SW 1271 (cell line): Measurements from ENCODE around the gene KCTD11.

Source experiments
- DNase-seq, 2 experiments: peaks; one replicate each; lab custom pipeline; 2025; lab: John Stamatoyannopoulos, UW

The KCTD11 gene

DNA sequence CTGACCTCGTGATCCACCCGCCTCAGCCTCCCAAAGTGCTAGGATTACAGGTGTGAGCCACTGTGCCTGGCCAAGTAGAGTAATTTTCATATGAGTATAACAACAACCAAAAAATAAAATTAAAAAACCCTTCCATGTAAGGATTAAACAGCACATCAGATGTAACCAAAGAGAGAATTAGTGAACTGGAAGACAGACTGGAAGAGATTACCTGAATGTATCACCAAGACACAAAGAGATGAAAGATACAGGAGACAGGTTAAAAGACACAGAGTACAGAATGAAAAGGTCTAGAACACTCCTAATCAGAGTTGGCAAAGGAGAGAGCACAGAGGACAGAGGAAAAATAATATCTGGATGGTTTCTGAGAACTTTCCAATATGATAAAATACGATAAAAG, 27.2 kb downstream of the KCTD11 start:
- no peak for DNase-seq

DNA sequence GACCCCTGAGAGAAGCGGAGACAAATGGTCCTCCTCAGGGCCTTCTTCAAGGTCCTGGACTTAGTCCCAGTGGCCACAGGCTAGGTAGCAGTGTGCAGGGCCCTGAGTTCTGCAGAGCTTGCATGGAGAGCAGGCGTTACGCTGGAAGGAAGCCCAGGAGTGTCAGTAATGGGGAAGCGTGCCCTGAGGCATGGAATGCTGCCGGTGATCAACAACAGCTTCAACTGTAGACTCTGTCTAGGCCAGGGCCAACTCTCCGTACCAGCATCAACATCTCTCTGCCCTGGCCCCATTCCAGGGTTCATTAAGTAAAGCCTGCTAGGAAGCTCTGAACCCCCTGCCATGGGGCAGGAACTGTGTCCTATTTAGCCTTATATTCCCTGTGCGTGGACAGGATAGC, 28.4 kb downstream of the KCTD11 start:
- DNase-seq, result no peak

DNA sequence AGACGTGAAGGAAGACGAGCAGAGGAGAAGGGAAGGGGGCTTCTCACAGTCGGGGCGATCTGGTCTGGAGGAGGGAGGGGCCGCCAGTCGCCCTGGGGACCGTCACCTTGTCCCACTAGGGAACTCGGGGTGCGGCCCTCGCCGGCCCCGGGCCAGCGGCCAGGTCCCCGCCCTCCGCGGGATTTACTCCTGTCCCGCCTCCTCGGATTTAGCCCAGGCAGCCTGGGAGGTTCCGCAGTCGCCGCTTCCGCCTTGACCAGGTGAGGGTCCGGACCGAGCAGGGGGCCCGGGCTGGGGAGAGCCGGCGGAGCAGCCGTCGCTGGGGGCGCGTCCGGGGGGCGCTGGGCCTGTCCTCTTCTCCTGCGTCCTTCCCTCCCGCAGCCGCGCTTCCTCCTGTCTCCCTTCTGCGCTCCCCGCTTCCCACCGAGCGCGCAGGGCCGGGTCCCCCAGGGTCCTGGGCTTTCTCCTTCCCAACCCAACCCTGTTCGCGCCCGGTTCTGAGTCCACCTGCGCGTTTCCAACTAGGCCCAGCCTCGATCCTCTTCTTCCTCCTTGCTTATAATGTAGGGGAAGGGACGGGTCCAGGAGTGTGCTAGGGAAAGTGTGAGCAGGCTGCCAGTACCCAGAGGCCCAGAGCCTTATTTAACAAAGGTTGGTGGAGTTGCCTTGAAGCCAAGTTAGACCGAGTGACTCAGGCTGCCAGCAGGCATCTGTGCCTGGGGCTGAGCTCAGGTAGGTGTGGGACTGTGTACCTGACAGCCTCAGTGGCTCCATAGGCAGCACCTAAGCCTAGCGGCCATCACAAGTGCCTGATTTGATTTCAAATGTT, 29.1 kb downstream of the KCTD11 start, which contains the start of gene TNK1:
Gene TNK1, plus strand, starts transcription at position 235 of the 829 bp plus-strand sequence. CDS start 1,838 bp downstream, outside the sequence.
- DNase-seq, result no peak

DNA sequence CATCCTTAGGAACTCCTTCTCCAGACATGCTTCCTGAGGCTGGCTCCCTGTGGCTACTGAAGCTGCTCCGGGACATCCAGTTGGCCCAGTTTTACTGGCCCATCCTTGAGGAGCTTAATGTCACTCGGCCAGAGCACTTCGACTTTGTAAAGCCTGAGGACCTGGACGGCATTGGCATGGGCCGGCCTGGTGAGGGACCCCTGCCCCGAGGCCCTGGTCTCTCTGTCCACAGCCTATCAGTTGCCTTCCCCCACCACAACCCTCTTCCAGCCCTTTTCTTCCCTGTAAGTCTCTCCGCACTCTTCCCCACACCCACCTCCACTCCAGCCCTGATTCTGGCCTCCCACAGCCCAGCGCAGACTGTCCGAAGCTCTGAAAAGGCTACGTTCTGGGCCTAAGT, 30.9 kb downstream of the KCTD11 start:
- no peak for DNase-seq

- DNase-seq, result no peak
Observed at GRCh38 chr17:7383371-7383741, 31.4 kb downstream of the KCTD11 start.

GRCh38 chr17:7383742-7384488, 32.0 kb downstream of the KCTD11 start:
- no peak for DNase-seq

DNA sequence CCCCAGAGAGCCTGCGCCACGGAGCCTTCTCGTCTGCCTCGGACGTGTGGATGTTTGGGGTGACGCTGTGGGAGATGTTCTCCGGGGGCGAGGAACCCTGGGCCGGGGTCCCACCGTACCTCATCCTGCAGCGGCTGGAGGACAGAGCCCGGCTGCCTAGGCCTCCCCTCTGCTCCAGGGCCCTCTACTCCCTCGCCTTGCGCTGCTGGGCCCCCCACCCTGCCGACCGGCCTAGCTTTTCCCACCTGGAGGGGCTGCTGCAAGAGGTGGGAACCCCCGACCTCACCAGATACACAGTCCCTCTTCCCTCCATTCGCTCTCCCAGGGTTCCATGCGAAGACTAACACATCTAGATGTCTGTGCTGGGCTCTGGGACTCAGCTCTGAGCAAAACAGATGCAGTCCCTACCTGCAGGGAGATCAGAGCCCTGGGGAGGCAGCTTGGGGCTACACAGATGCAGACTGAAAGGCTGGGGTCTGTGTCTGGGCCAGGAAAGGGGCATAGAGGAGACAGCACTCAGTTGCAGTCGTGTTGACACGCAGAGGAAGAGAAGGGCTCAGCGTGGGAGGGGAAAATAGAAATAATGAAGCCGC, 32.6 kb downstream of the KCTD11 start:
- DNase-seq, result no peak

- no peak for DNase-seq
Observed at GRCh38 chr17:7388856-7389255, 36.9 kb downstream of the KCTD11 start.

- no peak for DNase-seq
Observed at GRCh38 chr17:7389924-7390910, 38.3 kb downstream of the KCTD11 start.

DNA sequence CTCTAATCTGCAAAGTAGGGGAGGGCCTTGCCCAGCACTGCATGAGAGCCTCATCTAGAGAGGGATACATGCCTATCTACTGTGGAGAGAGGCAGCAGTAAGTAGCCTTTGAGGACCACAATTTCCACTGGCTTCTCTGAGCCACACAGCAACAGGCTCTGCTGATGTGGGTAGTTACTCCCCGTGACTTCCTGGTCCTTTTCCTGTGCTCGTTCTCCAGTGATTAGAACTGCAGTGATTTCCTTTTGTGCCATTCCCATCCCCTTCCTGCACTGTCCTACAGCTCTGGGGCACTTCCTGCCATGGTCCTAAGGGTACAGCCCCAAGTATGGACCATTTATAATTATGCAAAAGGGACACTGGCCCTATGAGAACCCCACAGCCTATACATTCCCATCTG, 39.3 kb downstream of the KCTD11 start:
- DNase-seq, result no peak

- no peak for DNase-seq
Observed at GRCh38 chr17:7392696-7393612, 41.0 kb downstream of the KCTD11 start.

DNA sequence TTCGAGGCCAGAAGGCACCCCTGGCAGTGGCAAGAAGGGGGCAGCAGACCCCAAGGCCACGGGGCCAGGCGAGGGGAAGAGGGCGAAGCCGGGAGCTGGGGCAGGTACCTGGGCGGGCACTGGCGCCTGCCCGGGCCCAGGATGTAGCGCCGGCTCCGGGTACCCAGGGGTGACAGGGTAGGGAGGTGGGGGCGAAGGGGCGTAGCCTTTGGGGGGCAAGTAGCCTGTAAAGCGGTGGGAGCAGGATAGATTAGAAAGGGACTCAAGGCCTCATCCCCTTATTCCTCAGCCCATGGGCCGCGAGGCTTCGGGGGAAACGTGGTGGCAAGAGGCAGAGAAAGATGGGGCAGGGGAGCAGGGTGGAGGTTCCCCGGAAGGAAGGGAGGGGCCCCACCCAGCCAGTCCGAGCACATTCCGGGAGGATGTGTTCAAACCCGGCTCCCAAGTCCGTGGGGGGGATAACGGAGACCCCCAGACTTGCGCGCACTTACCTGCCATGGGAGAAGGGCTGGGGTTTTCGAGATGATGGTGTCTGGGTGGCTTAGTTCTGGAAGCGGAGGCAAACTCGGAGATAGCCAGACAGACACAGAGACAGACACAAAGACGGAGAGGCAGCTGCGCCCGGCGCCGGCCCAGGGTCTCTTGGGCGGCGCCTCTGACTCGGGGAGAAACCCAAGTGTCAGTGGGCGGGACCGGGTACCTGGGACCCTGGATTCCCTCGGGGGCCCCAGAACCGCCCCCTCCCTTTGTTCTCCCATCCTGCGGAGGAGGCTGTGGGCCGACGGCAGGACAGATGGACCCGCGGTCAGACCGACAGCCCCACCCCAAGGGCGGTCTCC, 41.9 kb downstream of the KCTD11 start:
- no peak for DNase-seq

DNA sequence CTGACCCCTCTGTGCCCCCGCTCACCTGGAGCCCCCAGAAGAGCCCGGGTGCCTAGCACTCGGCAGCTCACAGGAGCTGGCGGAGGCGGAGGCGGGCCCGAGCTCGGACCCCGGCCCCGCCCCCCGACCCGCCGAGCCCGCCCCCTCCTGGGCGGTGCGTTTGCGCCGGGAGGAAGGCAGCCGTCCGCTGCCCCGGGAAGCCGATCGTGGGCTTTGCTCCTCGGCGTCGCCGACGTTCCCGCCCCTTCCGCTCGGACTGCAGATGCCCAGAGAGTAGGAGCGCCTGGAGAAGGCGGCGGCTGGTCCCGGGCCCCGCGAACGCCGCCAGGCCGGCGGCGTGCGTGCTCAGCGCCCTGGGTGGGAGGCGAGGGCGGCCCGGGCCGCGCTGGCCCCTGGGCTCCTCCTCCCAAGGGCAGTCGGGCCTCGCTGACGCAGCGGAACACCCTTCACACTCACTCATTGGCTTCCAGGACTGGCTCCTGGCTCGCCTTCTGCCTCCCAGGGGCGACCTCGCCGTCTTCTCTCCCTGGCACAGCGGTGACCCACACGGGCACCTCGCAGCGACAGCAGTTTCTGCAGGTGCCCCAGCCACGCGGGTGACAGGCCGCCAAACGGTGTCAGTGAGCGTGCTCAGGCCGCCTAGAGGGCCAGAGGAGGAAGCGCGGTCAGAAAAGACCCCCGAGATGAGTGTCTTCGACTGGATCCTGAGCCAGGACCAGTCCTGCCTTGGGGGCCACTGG, 42.7 kb downstream of the KCTD11 start, which contains the start of gene PLSCR3:
Gene PLSCR3, minus strand, starts transcription at position 74 of the 740 bp plus-strand sequence. CDS start 415 bp downstream, outside the sequence.
- DNase-seq, result peak; percentile 60 to 80

- DNase-seq, result no peak
Observed at GRCh38 chr17:7396147-7396546, 44.2 kb downstream of the KCTD11 start.

DNA sequence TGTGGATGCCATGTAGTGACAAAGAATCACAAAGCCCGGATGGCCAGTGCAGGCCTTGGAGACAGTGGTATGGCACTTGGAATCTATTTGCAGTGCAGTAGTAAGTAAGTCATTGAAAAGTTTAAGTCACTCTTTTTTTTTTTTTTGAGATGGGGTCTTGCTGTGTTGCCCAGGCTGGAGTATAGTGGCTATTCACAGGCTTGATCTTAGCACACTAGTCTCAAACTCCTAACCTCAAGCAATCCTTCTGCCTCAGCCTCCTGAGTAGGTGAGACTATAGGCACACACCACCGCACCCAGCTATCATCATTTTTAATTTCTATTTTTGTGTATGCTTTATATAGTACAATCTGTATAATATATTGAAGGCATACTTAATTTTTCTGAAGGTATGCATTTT, 46.6 kb downstream of the KCTD11 start:
- no peak for DNase-seq

GRCh38 chr17:7403043-7403726, 51.2 kb downstream of the KCTD11 start:
- DNase-seq, result no peak

GRCh38 chr17:7403727-7403976, 51.7 kb downstream of the KCTD11 start:
- peak; percentile 84 to 87 for DNase-seq

- DNase-seq, result peak; percentile 98
Observed at GRCh38 chr17:7403977-7404736, 52.2 kb downstream of the KCTD11 start, which contains the start of gene TMEM256. Gene TMEM256 (minus strand): TSS chr17:7404097. CDS start chr17:7404084, 13 bp downstream.
